Measurements from ENCODE around the gene KLRF1.

KLRF1 gene

GRCh38 chr12:9827209-9827888, at the start of gene KLRF1:
KLRF1 (plus strand) TSS chr12:9827481; CDS start chr12:9827545, 64 bp downstream.
- DNase-seq (ENCODE audit: low read depth, low spot score): no peak

GRCh38 chr12:9779209-9779608, 48.1 kb upstream of the KLRF1 start:
- no peak for DNase-seq (ENCODE audit: low read depth, low spot score)

GRCh38 chr12:9781360-9781759, 45.9 kb upstream of the KLRF1 start:
- DNase-seq (ENCODE audit: low read depth, low spot score): no peak

GRCh38 chr12:9782547-9783382, 44.5 kb upstream of the KLRF1 start:
- peak; percentile 42 for DNase-seq (ENCODE audit: low read depth, low spot score)

GRCh38 chr12:9784326-9784725, 43.0 kb upstream of the KLRF1 start:
- DNase-seq (ENCODE audit: low read depth, low spot score): no peak

- no peak for DNase-seq (ENCODE audit: low read depth, low spot score)
These were observed 42.5 kb upstream of the KLRF1 start for GRCh38 chr12:9784816-9785215.

- no peak for DNase-seq (ENCODE audit: low read depth, low spot score)
These were observed 40.3 kb upstream of the KLRF1 start for GRCh38 chr12:9786726-9787717.

- DNase-seq (ENCODE audit: low read depth, low spot score): no peak
These were observed 34.9 kb upstream of the KLRF1 start for GRCh38 chr12:9792185-9792900.

GRCh38 chr12:9792961-9793617, 34.2 kb upstream of the KLRF1 start:
- no peak for DNase-seq (ENCODE audit: low read depth, low spot score)

GRCh38 chr12:9793779-9794395, 33.4 kb upstream of the KLRF1 start:
- DNase-seq (ENCODE audit: low read depth, low spot score): no peak

GRCh38 chr12:9794484-9795093, 32.7 kb upstream of the KLRF1 start:
- no peak for DNase-seq (ENCODE audit: low read depth, low spot score)

- DNase-seq (ENCODE audit: low read depth, low spot score): no peak
These were observed 31.3 kb upstream of the KLRF1 start for GRCh38 chr12:9795945-9796344.

- DNase-seq (ENCODE audit: low read depth, low spot score): no peak
These were observed 30.9 kb upstream of the KLRF1 start for GRCh38 chr12:9796346-9796745.

- DNase-seq (ENCODE audit: low read depth, low spot score): no peak
These were observed 30.3 kb upstream of the KLRF1 start for GRCh38 chr12:9796971-9797370.

GRCh38 chr12:9797722-9798619, 29.3 kb upstream of the KLRF1 start:
- DNase-seq (ENCODE audit: low read depth, low spot score): peak; percentile 85

- DNase-seq (ENCODE audit: low read depth, low spot score): no peak
These were observed 27.3 kb upstream of the KLRF1 start for GRCh38 chr12:9799961-9800360.

GRCh38 chr12:9805883-9806282, 21.4 kb upstream of the KLRF1 start:
- no peak for DNase-seq (ENCODE audit: low read depth, low spot score)

GRCh38 chr12:9806714-9807113, 20.6 kb upstream of the KLRF1 start:
- DNase-seq (ENCODE audit: low read depth, low spot score): no peak

- no peak for DNase-seq (ENCODE audit: low read depth, low spot score)
These were observed 18.8 kb upstream of the KLRF1 start for GRCh38 chr12:9808504-9808903.

All from iPS DF 19.7 (cell line).